Measurements from ENCODE around the gene SH2B3.
A peak's percentile ranks its signal among the peaks of the same experiment; 100 is the strongest.
"Not testable (repeated sequence)": the region's sequence is repeated elsewhere in the genome, so short reads cannot be mapped to it uniquely, and the experiment has no call there.

The SH2B3 gene

GRCh38 chr12:111387747-111388323 is 17.9 kb upstream of the SH2B3 start:
- DNase-seq = no peak

GRCh38 chr12:111389635-111390034 is 16.1 kb upstream of the SH2B3 start:
- no peak for DNase-seq

GRCh38 chr12:111390910-111391309 is 14.8 kb upstream of the SH2B3 start:
- no peak for DNase-seq

- DNase-seq = no peak
These were observed 11.9 kb upstream of the SH2B3 start for GRCh38 chr12:111393700-111394300.

- no peak for DNase-seq
These were observed 11.2 kb upstream of the SH2B3 start for GRCh38 chr12:111394480-111394879.

GRCh38 chr12:111395336-111396187 is 10.2 kb upstream of the SH2B3 start:
- no peak for DNase-seq

GRCh38 chr12:111396271-111396670 is 9.5 kb upstream of the SH2B3 start:
- not testable (repeated sequence) for DNase-seq

GRCh38 chr12:111396726-111397445 is 8.8 kb upstream of the SH2B3 start:
- peak; percentile 87 for DNase-seq

- no peak for DNase-seq
These were observed 7.2 kb upstream of the SH2B3 start for GRCh38 chr12:111398530-111398929.

GRCh38 chr12:111399741-111400404 is 5.8 kb upstream of the SH2B3 start:
- not testable (repeated sequence) for DNase-seq

- DNase-seq = no peak
These were observed 4.5 kb upstream of the SH2B3 start for GRCh38 chr12:111401167-111401605.

- not testable (repeated sequence) for DNase-seq
These were observed 3.3 kb upstream of the SH2B3 start for GRCh38 chr12:111402490-111402824.

- DNase-seq = peak; percentile 49
These were observed 1.2 kb upstream of the SH2B3 start for GRCh38 chr12:111404362-111405148.

- DNase-seq = peak; percentile 99
These were observed 419 bp upstream of the SH2B3 start for GRCh38 chr12:111405149-111405858.

- DNase-seq = peak; percentile 45
These were observed 1.0 kb downstream of the SH2B3 start for GRCh38 chr12:111406474-111407376.

- DNase-seq = no peak
These were observed 1.8 kb downstream of the SH2B3 start for GRCh38 chr12:111407377-111408115.

GRCh38 chr12:111408116-111408440 is 2.4 kb downstream of the SH2B3 start:
- no peak for DNase-seq

- no peak for DNase-seq
These were observed 3.1 kb downstream of the SH2B3 start for GRCh38 chr12:111408686-111409402.

GRCh38 chr12:111409403-111409779 is 3.7 kb downstream of the SH2B3 start:
- no peak for DNase-seq

Data from activated CD4-positive, alpha-beta T cell treated with anti-CD3 and anti-CD28 coated beads, Interleukin-2, amount 50 U/mL, for 1 hour (primary cell).